Embryonic facial prominence (tissue), 1 donor: ENCODE data around the gene OR52J3.
"Not testable (repeated sequence)": the region's sequence is repeated elsewhere in the genome, so short reads cannot be mapped to it uniquely, and the experiment has no call there.

Experiments
- DNase-seq: peaks from one replicate; pipeline ENCODE4 v3.0.0-alpha.2; 2016; ENCODE audit errors: extremely low spot score

The OR52J3 gene

GRCh38 chr11:5046226-5046625 is at the start of gene OR52J3:
TSS of gene OR52J3 (plus strand) at chr11:5046526. CDS start at chr11:5046526, 0 bp downstream.
- DNase-seq, result no peak

GRCh38 chr11:5004424-5005274 is 41.7 kb upstream of the OR52J3 start:
- peak; percentile 14 for DNase-seq

- DNase-seq, result no peak
These were observed 38.8 kb upstream of the OR52J3 start for GRCh38 chr11:5007561-5007960.

- DNase-seq, result no peak
These were observed 35.1 kb upstream of the OR52J3 start for GRCh38 chr11:5011254-5011653.

GRCh38 chr11:5013012-5013411 is 33.3 kb upstream of the OR52J3 start:
- no peak for DNase-seq

- no peak for DNase-seq
These were observed 24.3 kb upstream of the OR52J3 start for GRCh38 chr11:5021996-5022395.

- no peak for DNase-seq
These were observed 9.7 kb upstream of the OR52J3 start for GRCh38 chr11:5036669-5037068.

- no peak for DNase-seq
These were observed 8.4 kb upstream of the OR52J3 start for GRCh38 chr11:5037926-5038325.

GRCh38 chr11:5038341-5038740 is 8.0 kb upstream of the OR52J3 start:
- DNase-seq, result no peak

- no peak for DNase-seq
These were observed 5.5 kb upstream of the OR52J3 start for GRCh38 chr11:5040876-5041275.

- no peak for DNase-seq
These were observed 4.2 kb upstream of the OR52J3 start for GRCh38 chr11:5042091-5042490.

- DNase-seq, result no peak
These were observed 2.9 kb upstream of the OR52J3 start for GRCh38 chr11:5043380-5043779.

- DNase-seq, result no peak
These were observed 516 bp downstream of the OR52J3 start for GRCh38 chr11:5046754-5047330.

- not testable (repeated sequence) for DNase-seq
These were observed 12.4 kb downstream of the OR52J3 start for GRCh38 chr11:5058679-5059078.

GRCh38 chr11:5059391-5059790 is 13.1 kb downstream of the OR52J3 start, which contains the start of gene OR52E2:
TSS of gene OR52E2 (minus strand) at chr11:5059627. CDS start at chr11:5059627, 0 bp downstream.
- DNase-seq, result no peak

GRCh38 chr11:5065027-5065426 is 18.7 kb downstream of the OR52J3 start:
- DNase-seq, result no peak

GRCh38 chr11:5069272-5069671 is 22.9 kb downstream of the OR52J3 start, which contains the start of gene OR52E1:
TSS of gene OR52E1 (plus strand) at chr11:5069572.
- no peak for DNase-seq

GRCh38 chr11:5071799-5072198 is 25.5 kb downstream of the OR52J3 start:
- DNase-seq, result no peak

- DNase-seq, result no peak
These were observed 35.1 kb downstream of the OR52J3 start for GRCh38 chr11:5081405-5081804.

- DNase-seq, result no peak
These were observed 37.3 kb downstream of the OR52J3 start for GRCh38 chr11:5083602-5084001.

GRCh38 chr11:5088556-5088955 is 42.2 kb downstream of the OR52J3 start:
- no peak for DNase-seq

GRCh38 chr11:5090668-5091067 is 44.3 kb downstream of the OR52J3 start:
- DNase-seq, result no peak
